HepG2 (cell line): ENCODE data around the gene AGT. TPM values are rescaled to one million over a fixed set of nuclear protein-coding genes. Genes with fewer than 3 reads are reported as not detected.

ENCODE experiments used
- AHDC1 ChIP-seq: sonication (generic); formaldehyde crosslinking; IDR thresholded peaks from 2 replicates; pipeline ENCODE4 v1.5.1; 2020; ENCODE audit warnings: mild to moderate bottlenecking, missing genetic modification reagents, borderline replicate concordance
- GATAD2A ChIP-seq: IDR thresholded peaks from 2 replicates; pipeline ENCODE4 v1.6.1; 2016
- MEF2D ChIP-seq: sonication (generic); formaldehyde crosslinking; IDR thresholded peaks from 2 replicates; pipeline ENCODE4 v1.5.1; 2020; ENCODE audit warnings: mild to moderate bottlenecking, missing genetic modification reagents
- RXRB ChIP-seq: IDR thresholded peaks from 2 replicates; pipeline ENCODE4 v1.6.1; 2016; ENCODE audit warnings: borderline replicate concordance, missing genetic modification reagents, missing compliant biosample characterization
- STAT5B ChIP-seq: sonication (generic); formaldehyde crosslinking; IDR thresholded peaks from 2 replicates; pipeline ENCODE4 v1.4.0; 2020; ENCODE audit warnings: missing genetic modification reagents
- TFAP4 ChIP-seq: sonication (generic); IDR thresholded peaks from 2 replicates; pipeline ENCODE4 v1.6.1; 2016; ENCODE audit warnings: low read depth, borderline replicate concordance
- TIGD3 ChIP-seq: sonication (generic); formaldehyde crosslinking; IDR thresholded peaks from 2 replicates; pipeline ENCODE4 v1.5.1; 2020; ENCODE audit warnings: mild to moderate bottlenecking, missing genetic modification reagents, borderline replicate concordance
- ZBTB40 ChIP-seq, 2 experiments: fragments of 450-650 bp in 1 of 2; sonication (generic) in 1 of 2; formaldehyde crosslinking in 1 of 2; IDR thresholded peaks; 2 replicates each; pipeline versions ENCODE4 v1.6.1 to v1.8.0; 2016 to 2022; ENCODE audit warnings: antibody characterized with exemption in 1 of 2, mild to moderate bottlenecking in 1 of 2, missing genetic modification reagents in 1 of 2
- ZNF781 ChIP-seq: sonication (generic); formaldehyde crosslinking; IDR thresholded peaks from 2 replicates; pipeline ENCODE4 v1.5.1; 2020; ENCODE audit warnings: borderline replicate concordance, mild to moderate bottlenecking, missing genetic modification reagents; ENCODE audit errors: not compliant biosample characterization
- polyA plus RNA-seq, 8 experiments: library from polyadenylated mRNA; depleted of rRNA in 3 of 8; stranded (reverse) in 7 of 8; unstranded in 1 of 8; fragments of >200 nt; fragmentation: Illumina TruSeq in 4 of 8; extraction: Trizol in 4 of 8; gene quantifications; 2 replicates each; pipeline versions ENCODE4 v1.2.1 to v1.2.3, GENCODE V29; 2011 to 2016; ENCODE audit warnings: low read depth in 4 of 8, missing spikeins in 1 of 8, mixed read lengths in 1 of 8; ENCODE audit not compliant: insufficient read depth in 1 of 8
- total RNA-seq, 5 experiments: library from RNA; depleted of rRNA; stranded (reverse); fragments of >200 nt; fragmentation: Illumina TruSeq; extraction: Trizol; gene quantifications; 2 replicates each; pipeline ENCODE4 v1.2.3, GENCODE V29; 2016; ENCODE audit warnings: low read depth in 1 of 5

Gene AGT
- total and polyA plus RNA-seq, 2 of the 13 experiments (the other 11 are each of a cell fraction or from before 2014, with no cell fraction given): 892 to 2,071 TPM

- TF ChIP-seq TIGD3 (no peak), TFAP4 (peak; percentile 81), STAT5B (CRISPR knock-in tag) (no peak), AHDC1 (CRISPR knock-in tag) (peak; percentile 33; the same call in 1 of the 2 replicates), ZBTB40 (IDR thresholded peaks at IDR 0.05) (no peak), ZBTB40 (CRISPR knock-in tag; IDR thresholded peaks at IDR 0.05) (no peak), RXRB (CRISPR knock-in tag) (peak; percentile 57), GATAD2A (peak; percentile 89), ZNF781 (no peak), MEF2D (CRISPR knock-in tag) (no peak)
These were observed 33.5 kb downstream of the AGT start (continued) for GRCh38 chr1:230680300-230681025.
